GM12892 (cell line): ENCODE data around the gene LAMA5.
A peak's percentile ranks its signal among the peaks of the same experiment; 100 is the strongest.

Source experiments
- DNase-seq: peaks from one replicate; pipeline ENCODE4 v3.0.0; 2011; ENCODE audit not compliant: insufficient read length
- FAIRE-seq: peaks from 2 replicates; lab custom pipeline; 2011; peaks lifted over from hg19 to GRCh38; lab: Jason Lieb, UNC
- POLR2A ChIP-seq: IDR thresholded peaks from 2 replicates; pipeline ENCODE4 v1.6.1; 2011; ENCODE audit warnings: low read depth, low read length, control low read depth
- POLR2AphosphoS5 ChIP-seq: IDR thresholded peaks from 2 replicates; pipeline ENCODE4 v1.6.1; 2011; ENCODE audit warnings: low read depth, low read length, control low read depth
- TAF1 ChIP-seq: IDR thresholded peaks from 2 replicates; pipeline ENCODE4 v1.6.1; 2011; ENCODE audit warnings: low read depth, mild to moderate bottlenecking, control low read depth, low read length, borderline replicate concordance

The LAMA5 gene

GRCh38 chr20:62344782-62345181 lies 22.3 kb downstream of the LAMA5 start:
- TF ChIP-seq TAF1 (no peak), POLR2A (no peak), POLR2AphosphoS5 (no peak)
- FAIRE-seq = no peak
- no peak for DNase-seq

DNA sequence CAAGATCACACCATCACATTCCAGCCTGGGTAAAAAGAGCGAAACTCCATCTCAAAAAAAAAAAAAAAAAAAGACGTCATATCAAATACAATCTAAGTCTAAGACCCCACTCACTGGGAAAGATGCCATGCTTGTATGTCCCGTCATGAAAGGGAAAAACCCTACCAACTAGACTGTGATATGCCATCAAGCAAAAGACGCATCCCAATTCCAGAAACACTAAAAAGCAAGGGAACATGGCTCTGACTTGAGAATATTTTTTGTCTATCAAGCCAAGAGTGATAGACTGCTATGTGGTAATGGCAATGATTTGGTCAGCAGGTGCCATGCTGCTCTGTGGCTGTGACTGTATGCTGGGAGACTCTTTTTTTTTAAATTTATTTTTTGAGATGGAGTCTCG lies 23.0 kb downstream of the LAMA5 start:
- DNase-seq (no peak), FAIRE-seq (no peak)
- TF ChIP-seq POLR2AphosphoS5 (no peak), POLR2A (no peak), TAF1 (no peak)

DNA sequence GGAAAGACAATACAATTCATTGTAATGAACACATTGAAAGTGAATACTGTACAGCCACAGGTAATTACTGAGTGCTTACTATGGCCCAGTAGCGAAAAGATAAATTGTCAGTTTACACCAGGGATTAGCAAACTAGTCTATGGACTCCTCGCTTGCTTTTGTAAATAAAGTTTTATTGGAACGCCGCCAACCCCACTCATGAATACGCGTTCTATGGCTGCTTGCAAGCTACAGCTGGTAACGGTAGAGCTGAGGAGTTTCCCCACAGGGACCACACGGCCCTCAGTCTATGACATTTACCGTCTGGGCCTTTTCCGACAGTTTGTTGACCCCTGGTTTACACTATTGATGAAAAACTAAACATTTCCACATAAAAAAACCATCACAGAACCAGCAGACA lies 24.2 kb downstream of the LAMA5 start:
- FAIRE-seq (no peak), DNase-seq (no peak)
- TF ChIP-seq POLR2AphosphoS5 (no peak), POLR2A (no peak), TAF1 (no peak)

GRCh38 chr20:62339647-62340062 lies 27.5 kb downstream of the LAMA5 start:
- TF ChIP-seq POLR2A = no peak; the same call in 1 of the 2 replicates
- no peak for TF ChIP-seq POLR2AphosphoS5
- TF ChIP-seq TAF1 = no peak
- FAIRE-seq (peak; percentile 95), DNase-seq (no peak)

DNA sequence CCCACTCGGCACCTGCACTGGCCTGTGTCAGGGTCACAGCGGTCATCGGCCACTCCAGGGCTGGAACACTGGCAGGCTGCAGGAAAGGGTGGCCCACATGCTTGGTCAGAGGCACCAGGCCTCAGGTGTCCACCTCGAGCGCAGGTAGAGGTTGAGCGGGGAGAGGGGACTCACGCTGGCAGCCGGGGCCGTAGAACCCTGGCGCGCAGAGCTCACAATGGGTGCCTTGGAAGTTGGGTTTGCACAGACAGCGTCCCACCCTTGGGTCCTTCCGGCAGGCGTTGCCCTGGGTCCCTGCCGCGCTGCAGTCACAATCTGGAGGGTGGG lies 28.9 kb downstream of the LAMA5 start:
- no peak for TF ChIP-seq TAF1
- TF ChIP-seq POLR2AphosphoS5 = no peak
- TF ChIP-seq POLR2A = no peak
- no peak for DNase-seq
- no peak for FAIRE-seq

- peak; percentile 52 for DNase-seq
- no peak for FAIRE-seq
- TF ChIP-seq POLR2AphosphoS5 = peak; percentile 26; the same call in 1 of the 2 replicates
- TF ChIP-seq POLR2A = no peak
Observed at GRCh38 chr20:62337558-62338293, 29.4 kb downstream of the LAMA5 start.

- FAIRE-seq (peak; percentile 94), DNase-seq (no peak)
- TF ChIP-seq TAF1 (no peak), POLR2AphosphoS5 (no peak), POLR2A (no peak)
Observed at GRCh38 chr20:62336775-62337557, 30.1 kb downstream of the LAMA5 start.

DNA sequence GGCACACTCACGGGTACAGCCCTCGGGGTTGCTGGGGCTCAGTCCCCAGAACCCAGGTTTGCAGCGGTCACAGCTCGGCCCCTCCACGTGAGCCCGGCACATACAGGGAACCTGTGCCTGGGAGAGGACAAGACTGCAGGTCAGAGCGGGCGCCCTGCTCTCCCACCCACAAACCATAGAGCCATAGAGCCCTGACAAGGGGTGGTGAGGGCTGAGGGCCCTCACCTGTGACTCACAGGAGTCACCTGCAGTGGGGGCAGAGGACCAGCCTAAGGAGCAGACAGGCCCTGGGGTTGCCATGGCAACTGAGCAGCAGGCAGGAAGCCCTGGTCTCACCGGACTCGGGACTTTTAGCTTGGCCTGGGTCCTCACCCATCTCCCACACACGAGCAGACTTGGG lies 30.8 kb downstream of the LAMA5 start:
- FAIRE-seq (peak; percentile 81), DNase-seq (no peak)
- TF ChIP-seq POLR2AphosphoS5 = no peak
- no peak for TF ChIP-seq POLR2A
- no peak for TF ChIP-seq TAF1

- TF ChIP-seq POLR2A (no peak), TAF1 (no peak), POLR2AphosphoS5 (no peak)
- DNase-seq (no peak), FAIRE-seq (no peak)
Observed at GRCh38 chr20:62335532-62335931, 31.6 kb downstream of the LAMA5 start.

- FAIRE-seq (no peak), DNase-seq (no peak)
- TF ChIP-seq POLR2A (no peak), TAF1 (no peak), POLR2AphosphoS5 (no peak)
Observed at GRCh38 chr20:62334881-62335280, 32.2 kb downstream of the LAMA5 start.

DNA sequence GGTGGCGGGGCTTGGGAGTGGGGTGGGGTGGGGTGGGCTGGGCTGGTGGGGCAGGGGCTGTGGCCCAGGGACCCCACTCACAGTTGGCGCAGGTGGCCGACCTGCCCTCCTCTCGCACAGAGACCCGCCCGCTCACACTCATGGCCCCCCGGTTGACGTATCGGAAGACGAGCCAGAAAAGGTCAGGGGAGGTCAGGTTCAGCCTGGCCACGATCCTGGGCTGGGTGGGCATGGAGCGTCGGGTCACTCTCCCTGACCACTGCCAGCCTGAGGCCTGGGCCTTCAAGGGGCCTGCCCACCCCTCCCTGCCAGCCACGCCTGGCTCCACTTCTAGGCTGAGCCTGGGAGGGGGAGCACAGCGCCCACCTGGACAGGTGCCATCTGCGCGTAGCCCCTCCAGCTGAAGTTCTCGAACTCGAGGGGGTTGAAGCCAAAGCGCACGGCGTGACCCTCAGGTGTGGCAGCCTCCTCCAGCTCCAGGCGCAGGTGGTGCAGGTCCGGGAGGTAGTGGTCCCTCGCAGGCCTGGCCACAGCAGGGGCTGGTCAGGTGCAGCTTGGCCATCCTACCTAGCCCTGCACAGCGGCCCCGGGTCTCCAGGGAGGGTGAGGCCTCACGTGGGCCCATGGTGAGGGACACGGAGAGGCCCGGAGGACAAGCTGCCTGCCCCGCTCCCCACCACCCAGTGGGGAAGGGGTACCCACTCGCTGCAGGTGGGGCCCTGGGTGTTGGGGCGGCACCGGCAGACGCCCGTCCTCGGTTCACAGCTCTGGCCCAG lies 33.1 kb downstream of the LAMA5 start:
- DNase-seq (no peak), FAIRE-seq (no peak)
- TF ChIP-seq TAF1 (no peak), POLR2AphosphoS5 (no peak), POLR2A (no peak)
